Inflammatory macrophage (primary cell): Measurements from ENCODE around the gene JCAD.
"Not testable (repeated sequence)": the region's sequence is repeated elsewhere in the genome, so short reads cannot be mapped to it uniquely, and the experiment has no call there.

Source experiments
- DNase-seq, 2 donors: peaks; one replicate each; pipeline ENCODE4 v3.0.0-alpha.2; 2020 to 2022
- total RNA-seq, 18 experiments: gene quantifications; one replicate each; lab custom pipeline; 2026; ENCODE audit warnings: mixed read lengths in 6 of 18, inconsistent platforms in 2 of 18; lab: John Stamatoyannopoulos, UW

Gene JCAD
- 0 to 2.0 (median 0.14) reads per million in 18 experiments for total RNA-seq

DNA sequence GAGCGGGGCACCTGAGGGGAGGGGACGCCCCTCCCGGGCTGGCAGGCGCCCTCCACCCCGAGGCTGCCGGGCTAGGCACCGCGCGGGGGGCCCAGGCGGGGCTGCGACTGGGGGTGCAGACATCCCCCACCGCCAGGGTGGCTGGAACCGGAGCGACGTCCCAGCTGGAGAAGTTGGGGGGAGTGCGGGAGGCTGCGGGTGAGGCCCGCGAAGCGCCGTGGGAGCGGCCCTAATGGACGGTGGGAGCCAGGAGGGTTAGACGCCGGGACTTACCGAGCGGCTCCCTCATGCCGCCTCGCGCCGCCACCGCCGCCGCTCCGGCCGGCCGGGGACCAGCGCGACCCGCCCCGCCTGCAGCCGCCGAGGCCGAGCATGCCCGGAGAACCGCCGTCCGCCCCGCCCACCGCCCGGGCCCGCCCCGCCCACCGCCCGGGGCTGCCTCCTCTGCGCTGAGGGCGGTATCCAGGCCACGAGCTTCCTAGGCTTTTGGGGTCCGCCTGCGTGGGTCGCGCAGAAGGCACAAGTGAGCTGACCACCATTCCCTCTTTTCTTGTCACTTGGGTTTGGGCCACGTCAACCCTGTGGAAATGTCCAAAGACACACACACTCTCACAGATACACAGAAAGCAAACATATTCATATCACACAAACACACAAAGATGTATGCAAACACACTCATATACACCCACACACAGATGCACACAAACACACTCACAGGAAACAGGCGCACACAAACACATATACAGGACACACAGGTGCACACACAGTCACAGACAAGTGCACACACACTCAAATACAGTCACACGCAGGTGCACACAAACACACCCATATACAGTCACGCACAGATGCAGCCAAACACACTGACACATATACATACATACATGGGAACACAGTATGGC is at the start of gene JCAD:
TSS of gene JCAD (minus strand) at position 378 of the 899 bp plus-strand sequence. CDS start 11,774 bp downstream, outside the sequence.
- peak in 1 of 2 donors; percentile 11 for DNase-seq

DNA sequence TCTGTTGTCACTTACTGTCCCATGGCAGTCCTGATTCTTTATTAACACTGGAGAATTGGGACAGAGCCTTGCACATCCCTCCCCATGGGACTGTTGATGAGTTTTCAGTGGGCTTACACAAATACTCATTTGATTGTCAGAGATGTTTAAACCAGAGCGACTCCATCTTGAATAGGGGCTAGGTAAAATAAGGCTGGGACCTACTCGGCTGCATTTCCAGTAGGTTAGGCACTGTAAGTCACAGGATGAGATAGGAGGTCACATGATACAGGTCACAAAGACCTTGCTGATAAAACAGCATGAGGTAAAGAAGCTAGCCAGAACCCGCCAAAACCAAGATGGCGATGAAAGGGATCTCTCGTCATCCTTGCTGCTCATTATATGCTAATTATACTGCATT is 47.6 kb upstream of the JCAD start:
- DNase-seq, result no peak

GRCh38 chr10:30103595-30104320 is 44.4 kb upstream of the JCAD start:
- no peak for DNase-seq

DNA sequence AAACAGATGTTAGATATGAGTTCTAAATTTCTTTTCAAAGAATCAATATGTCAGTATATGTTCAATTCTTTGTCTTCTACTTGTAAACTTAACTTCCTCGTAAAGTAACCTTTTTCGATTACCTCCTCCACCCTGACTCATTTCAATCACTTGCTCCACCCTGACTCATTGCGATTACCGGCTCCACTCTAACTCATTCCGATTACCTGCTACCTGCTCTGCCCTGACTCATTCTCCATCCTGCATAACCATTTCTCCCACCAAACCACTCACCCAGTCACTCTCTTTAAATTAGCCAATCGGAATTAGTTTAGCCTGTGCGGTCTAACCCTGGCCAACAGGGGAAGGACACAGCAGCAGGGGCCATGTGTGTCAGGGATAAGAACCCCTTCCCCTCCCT is 40.3 kb upstream of the JCAD start:
- not testable (repeated sequence) for DNase-seq

GRCh38 chr10:30099101-30099500 is 39.7 kb upstream of the JCAD start:
- DNase-seq, result no peak

- DNase-seq, result peak; percentile 41 to 46
Measured at GRCh38 chr10:30098629-30099028, 39.2 kb upstream of the JCAD start.

DNA sequence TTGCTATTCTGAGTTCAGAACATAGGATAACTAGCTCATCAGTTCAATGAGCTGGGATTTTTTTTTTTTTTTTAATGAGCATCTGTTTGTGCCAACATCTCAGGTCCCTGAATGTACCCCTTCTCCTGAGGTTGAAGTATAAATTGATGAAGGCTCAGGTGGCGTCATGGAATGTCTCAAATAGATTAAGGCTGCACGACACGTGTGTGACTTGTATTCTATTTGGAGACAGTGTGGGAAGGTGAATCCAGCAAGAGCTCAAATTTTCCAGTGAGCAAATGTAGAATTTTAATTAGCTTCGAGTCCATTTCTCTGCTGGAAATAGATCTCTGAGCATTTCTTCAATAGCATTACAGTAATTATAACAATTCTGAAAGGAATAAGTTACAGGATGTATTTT is 37.2 kb upstream of the JCAD start:
- no peak for DNase-seq

DNA sequence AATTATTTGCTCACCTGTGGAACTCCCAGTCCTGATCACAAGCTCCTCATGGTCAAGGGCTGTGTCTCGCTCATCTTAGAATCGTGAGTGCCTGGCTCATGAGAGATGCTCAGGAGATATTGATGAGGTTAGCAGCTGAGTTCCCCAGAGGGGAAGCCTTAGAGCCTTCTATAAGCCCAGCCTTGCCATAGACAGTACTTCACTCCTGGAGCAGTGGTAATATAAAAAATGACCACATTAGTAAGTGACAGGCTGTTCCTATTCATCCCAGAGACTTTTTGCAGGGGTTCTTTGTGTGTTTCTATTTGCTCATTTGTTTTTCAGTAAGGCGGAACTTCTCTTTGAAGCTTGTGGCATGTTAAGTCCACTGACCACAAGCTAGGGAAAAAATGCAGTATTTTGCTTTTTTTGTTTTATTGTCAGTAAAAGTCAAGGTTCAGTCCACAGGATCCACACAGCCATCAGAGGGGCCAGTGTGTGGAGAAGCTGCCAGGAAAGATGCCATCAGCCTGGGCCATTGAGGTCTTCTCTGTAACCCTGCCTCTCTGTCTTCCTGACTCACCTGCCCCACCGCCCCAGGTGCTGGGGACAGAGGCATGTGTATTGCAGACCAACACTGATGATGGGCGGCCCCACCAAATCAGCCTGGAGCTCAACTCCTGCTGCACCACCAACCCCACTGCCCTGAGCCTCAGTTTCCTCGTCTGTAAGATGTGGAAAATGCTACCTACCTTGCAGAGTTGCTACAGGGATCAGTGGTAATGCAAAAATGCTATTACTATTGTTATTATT is 36.4 kb upstream of the JCAD start:
- no peak for DNase-seq

- DNase-seq, result no peak
Measured at GRCh38 chr10:30094601-30095000, 35.2 kb upstream of the JCAD start.

DNA sequence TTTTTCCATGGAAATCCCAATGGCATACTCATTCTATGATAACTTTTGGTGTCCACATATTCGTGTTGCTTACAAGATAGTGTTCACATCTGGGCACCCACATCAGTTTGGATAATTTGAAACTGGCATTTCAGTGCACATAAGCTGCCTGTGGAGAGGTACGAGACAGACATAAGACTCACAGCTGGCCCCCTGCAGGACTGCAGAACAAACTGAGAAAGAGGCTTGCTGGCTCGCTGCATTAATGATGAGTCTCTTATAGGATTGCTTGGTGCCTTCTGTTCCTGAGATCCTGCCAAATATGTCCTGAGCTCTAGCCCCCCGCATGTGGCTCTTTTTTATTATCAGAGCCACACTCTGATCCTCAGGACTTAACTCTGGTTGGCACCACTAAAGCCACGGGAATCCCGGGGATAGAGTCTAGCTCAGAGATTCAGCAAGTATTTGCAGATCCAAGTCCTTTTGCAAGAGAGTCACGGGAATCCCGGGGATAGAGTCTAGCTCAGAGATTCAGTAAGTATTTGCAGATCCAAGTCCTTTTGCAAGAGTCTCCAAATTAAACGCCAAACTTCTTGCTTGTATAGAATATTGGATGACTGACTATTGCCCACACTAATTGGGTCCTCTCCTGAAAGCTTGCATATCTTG is 34.0 kb upstream of the JCAD start:
- DNase-seq, result no peak

DNA sequence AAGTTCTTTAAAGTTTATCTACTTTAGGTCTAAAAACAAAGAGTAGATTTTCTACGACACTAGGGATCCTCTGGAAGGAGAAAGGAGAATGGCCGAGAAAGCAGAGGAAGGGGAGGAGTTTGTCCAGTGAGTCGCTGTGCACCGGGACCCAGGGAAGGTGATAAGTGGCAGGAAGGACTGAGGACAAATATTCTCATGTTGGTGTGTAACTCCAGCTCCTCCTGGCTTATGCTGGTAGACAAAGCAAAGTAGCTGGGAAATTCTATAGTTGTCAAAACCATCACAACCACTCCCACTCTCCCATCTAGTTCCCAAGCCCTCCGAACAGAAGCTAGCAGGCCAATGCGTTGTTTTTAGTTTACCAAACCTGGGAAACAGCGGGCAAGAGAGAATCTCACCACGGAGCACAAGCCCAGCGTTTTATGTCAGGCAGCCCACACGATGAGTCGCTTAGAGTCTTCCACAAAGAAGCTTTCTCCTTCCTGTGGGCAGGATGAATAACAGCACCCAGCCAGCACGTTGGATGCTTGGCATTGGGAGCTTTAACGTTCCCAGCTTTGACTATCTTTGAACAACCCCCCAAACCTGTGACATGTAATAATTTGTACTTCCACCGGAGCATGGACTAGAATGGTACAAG is 32.9 kb upstream of the JCAD start:
- no peak for DNase-seq

DNA sequence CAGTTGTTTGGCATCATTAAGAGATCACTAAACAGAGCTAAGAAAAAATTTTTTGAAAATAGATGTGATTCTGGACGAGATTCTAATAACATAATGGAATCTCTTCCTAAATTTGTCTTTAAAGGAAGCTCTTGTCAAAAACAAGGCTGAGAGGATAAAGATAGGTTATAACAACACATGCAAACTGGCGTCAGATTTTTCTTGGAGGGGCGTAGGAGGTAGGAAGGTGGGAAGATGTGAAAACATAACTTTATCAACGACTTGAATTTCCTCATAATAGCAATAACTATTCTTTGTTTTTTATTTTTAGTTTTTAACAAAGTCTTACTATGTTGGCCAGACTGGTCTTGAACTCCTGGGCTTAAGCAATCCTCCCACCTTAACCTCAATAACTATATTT is 31.8 kb upstream of the JCAD start:
- no peak for DNase-seq

GRCh38 chr10:30088178-30088577 is 28.8 kb upstream of the JCAD start:
- no peak for DNase-seq

DNA sequence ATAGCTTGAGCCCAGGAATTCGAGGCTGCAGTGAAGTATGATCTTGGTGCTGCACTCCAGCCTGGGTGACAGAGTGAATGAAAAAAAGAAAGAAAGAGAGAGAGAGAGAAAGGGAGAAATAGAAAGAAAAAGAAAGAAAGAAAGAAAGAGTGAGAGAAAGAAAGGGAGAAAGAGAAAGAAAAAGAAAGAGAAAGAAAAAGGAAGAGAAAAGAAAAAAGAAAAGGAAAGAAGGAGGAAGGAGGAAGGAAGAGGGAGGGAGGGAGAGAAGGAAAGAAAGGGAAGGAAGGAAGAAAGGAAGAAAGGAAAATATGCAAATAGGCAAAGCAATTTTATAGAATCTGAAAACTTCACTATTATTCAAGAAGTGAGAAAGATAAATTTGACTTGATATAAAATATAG is 24.5 kb upstream of the JCAD start:
- no peak for DNase-seq

GRCh38 chr10:30081182-30081581 is 21.8 kb upstream of the JCAD start:
- DNase-seq, result no peak

GRCh38 chr10:30080161-30080560 is 20.8 kb upstream of the JCAD start:
- no peak for DNase-seq

DNA sequence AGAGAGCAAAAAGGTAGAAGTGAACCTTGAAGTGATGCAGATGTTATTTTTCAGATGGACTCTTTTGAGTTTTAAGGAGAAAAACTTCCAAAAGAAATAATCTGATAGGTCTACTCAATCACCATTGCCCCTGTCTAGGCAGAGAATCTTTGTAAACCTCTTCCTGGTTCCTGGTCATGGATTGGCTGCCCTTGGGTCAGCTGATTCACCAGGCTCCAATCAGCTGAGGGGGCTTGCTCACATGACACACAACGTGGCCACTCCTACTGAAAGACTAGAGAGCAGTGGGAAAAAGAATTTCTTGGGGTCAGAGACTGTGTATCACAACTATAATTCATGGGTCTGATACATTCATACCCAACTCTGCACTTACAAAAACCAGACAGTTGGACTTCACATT is 20.0 kb upstream of the JCAD start:
- no peak for DNase-seq

DNA sequence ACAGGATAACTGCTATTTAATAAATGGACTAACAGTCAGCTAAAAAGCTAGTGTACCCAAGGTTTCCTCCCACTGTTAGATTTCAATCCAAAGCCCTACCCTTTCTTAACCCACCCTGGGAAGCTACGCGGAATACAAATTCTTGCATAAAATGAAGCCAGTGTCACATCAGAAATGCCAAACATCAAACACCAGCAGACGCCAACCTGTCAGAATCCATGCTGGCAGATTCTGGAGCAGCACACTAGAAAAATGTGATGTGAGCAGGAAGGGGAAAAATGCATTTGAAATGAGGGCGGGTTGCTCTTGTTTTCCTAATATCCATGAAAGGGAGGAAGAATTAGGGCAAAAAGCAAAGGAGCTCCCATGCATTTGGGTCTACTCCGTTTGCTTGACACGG is 16.1 kb upstream of the JCAD start:
- DNase-seq, result no peak

GRCh38 chr10:30074933-30075332 is 15.5 kb upstream of the JCAD start:
- no peak for DNase-seq

GRCh38 chr10:30074090-30074489 is 14.7 kb upstream of the JCAD start:
- DNase-seq, result no peak

- no peak for DNase-seq
Measured at GRCh38 chr10:30073767-30074060, 14.3 kb upstream of the JCAD start.
